HEK293 (cell line): Measurements from ENCODE around the gene ARPC1A.

Experiments used
- CTCF ChIA-PET: fragments of 350-600 bp; formaldehyde crosslinking; extraction: SDS; loops from one replicate; lab custom pipeline; 2021; ENCODE audit warnings: antibody characterized with exemption; lab: Yijun Ruan, JAX
- POLR2A ChIA-PET: fragments of 300-600 bp; formaldehyde crosslinking; extraction: SDS; loops from one replicate; lab custom pipeline; 2020; ENCODE audit warnings: antibody characterized with exemption, inconsistent platforms; lab: Yijun Ruan, JAX
- H3K27ac ChIP-seq: fragments of 200-500 bp; sonication (Bioruptor generic); 2 replicates; pipeline ENCODE4 v1.5.1; 2014; ENCODE audit warnings: low read depth, low read length, control low read depth, inconsistent platforms; ENCODE audit errors: extremely low read depth
- H3K36me3 ChIP-seq, 2 experiments: fragments of 200-500 bp in 1 of 2; sonication (Bioruptor generic) in 1 of 2; 1 replicate in 1 of 2; 2 replicates in 1 of 2; pipeline ENCODE4 v1.5.1; 2014 to 2017; ENCODE audit warnings: inconsistent platforms in 2 of 2, low read length in 2 of 2; ENCODE audit not compliant: control insufficient read depth in 2 of 2, insufficient read depth in 1 of 2
- H3K4me1 ChIP-seq: fragments of 200-500 bp; sonication (Bioruptor generic); 2 replicates; pipeline ENCODE4 v1.5.1; 2014; ENCODE audit warnings: mild to moderate bottlenecking, low read length, inconsistent platforms; ENCODE audit not compliant: control insufficient read depth, insufficient read depth
- H3K4me3 ChIP-seq: 2 replicates; pipeline ENCODE4 v1.5.1; 2011; ENCODE audit warnings: low read depth, mild to moderate bottlenecking, control low read depth, low read length, moderate library complexity
- H3K9me3 ChIP-seq: fragments of 200-500 bp; sonication (Bioruptor generic); 2 replicates; pipeline ENCODE4 v1.5.1; 2014; ENCODE audit warnings: low read depth, low read length, inconsistent platforms; ENCODE audit not compliant: control insufficient read depth, insufficient read depth
- MZF1 ChIP-seq: fragments of 450-650 bp; formaldehyde crosslinking; IDR thresholded peaks from 2 replicates; pipeline ENCODE4 v1.5.1; 2017; ENCODE audit warnings: missing biosample characterization, missing genetic modification characterization, borderline replicate concordance
- ZBTB21 ChIP-seq: fragments of 450-650 bp; formaldehyde crosslinking; IDR thresholded peaks from 2 replicates; pipeline ENCODE4 v1.5.1; 2017; ENCODE audit warnings: missing biosample characterization, missing genetic modification characterization
- ZEB2 ChIP-seq: fragments of 450-650 bp; formaldehyde crosslinking; IDR thresholded peaks from 2 replicates; pipeline ENCODE4 v1.5.1; 2016; ENCODE audit warnings: missing biosample characterization, missing genetic modification characterization
- ZIC2 ChIP-seq: fragments of 450-650 bp; formaldehyde crosslinking; IDR thresholded peaks from 2 replicates; pipeline ENCODE4 v1.5.1; 2016; ENCODE audit warnings: missing biosample characterization, missing genetic modification characterization
- ZNF146 ChIP-seq: fragments of 450-650 bp; formaldehyde crosslinking; IDR thresholded peaks from 2 replicates; pipeline ENCODE4 v1.5.1; 2016; ENCODE audit warnings: missing biosample characterization, missing genetic modification characterization
- ZNF433 ChIP-seq: fragments of 450-650 bp; formaldehyde crosslinking; IDR thresholded peaks from 2 replicates; pipeline ENCODE4 v1.5.1; 2016; ENCODE audit warnings: missing biosample characterization, missing genetic modification characterization, low read depth
- ZNF473 ChIP-seq: fragments of 450-650 bp; formaldehyde crosslinking; IDR thresholded peaks from 2 replicates; pipeline ENCODE4 v1.5.1; 2017; ENCODE audit warnings: missing biosample characterization, missing genetic modification characterization
- ZNF501 ChIP-seq: fragments of 450-650 bp; formaldehyde crosslinking; IDR thresholded peaks from 2 replicates; pipeline ENCODE4 v1.5.1; 2016; ENCODE audit warnings: missing biosample characterization, missing genetic modification characterization
- ZNF549 ChIP-seq: fragments of 450-650 bp; IDR thresholded peaks from 2 replicates; pipeline ENCODE4 v1.5.1; 2018; ENCODE audit warnings: missing biosample characterization, missing genetic modification characterization, mild to moderate bottlenecking, inconsistent platforms, moderate library complexity
- ZNF555 ChIP-seq: fragments of 450-650 bp; formaldehyde crosslinking; conservative IDR thresholded peaks from 2 replicates; pipeline ENCODE4 v1.5.1; 2017; ENCODE audit warnings: missing biosample characterization, mild to moderate bottlenecking, missing genetic modification characterization, inconsistent platforms
- ZNF585B ChIP-seq: fragments of 450-650 bp; formaldehyde crosslinking; IDR thresholded peaks from 2 replicates; pipeline ENCODE4 v1.5.1; 2016; ENCODE audit warnings: missing biosample characterization, missing genetic modification characterization
- ZNF626 ChIP-seq: fragments of 450-650 bp; sonication (Bioruptor Pico); formaldehyde crosslinking; IDR thresholded peaks from 2 replicates; pipeline ENCODE4 v1.5.1; 2018; ENCODE audit warnings: missing biosample characterization, missing genetic modification characterization, inconsistent platforms
- ZNF707 ChIP-seq: fragments of 450-650 bp; formaldehyde crosslinking; IDR thresholded peaks from 2 replicates; pipeline ENCODE4 v1.5.1; 2016; ENCODE audit warnings: missing biosample characterization, missing genetic modification characterization
- ZNF785 ChIP-seq: fragments of 450-650 bp; formaldehyde crosslinking; IDR thresholded peaks from 2 replicates; pipeline ENCODE4 v1.5.1; 2016; ENCODE audit warnings: missing biosample characterization, missing genetic modification characterization
- TF ChIP-seq, protein P1 (sequence below): fragments of 450-650 bp; formaldehyde crosslinking; IDR thresholded peaks from 2 replicates; pipeline ENCODE4 v1.5.1; 2016; ENCODE audit warnings: missing biosample characterization, missing genetic modification characterization
- TF ChIP-seq, protein P2 (sequence below): fragments of 450-650 bp; formaldehyde crosslinking; IDR thresholded peaks from 2 replicates; pipeline ENCODE4 v1.5.1; 2016; ENCODE audit warnings: missing biosample characterization, missing genetic modification characterization

Gene ARPC1A

DNA sequence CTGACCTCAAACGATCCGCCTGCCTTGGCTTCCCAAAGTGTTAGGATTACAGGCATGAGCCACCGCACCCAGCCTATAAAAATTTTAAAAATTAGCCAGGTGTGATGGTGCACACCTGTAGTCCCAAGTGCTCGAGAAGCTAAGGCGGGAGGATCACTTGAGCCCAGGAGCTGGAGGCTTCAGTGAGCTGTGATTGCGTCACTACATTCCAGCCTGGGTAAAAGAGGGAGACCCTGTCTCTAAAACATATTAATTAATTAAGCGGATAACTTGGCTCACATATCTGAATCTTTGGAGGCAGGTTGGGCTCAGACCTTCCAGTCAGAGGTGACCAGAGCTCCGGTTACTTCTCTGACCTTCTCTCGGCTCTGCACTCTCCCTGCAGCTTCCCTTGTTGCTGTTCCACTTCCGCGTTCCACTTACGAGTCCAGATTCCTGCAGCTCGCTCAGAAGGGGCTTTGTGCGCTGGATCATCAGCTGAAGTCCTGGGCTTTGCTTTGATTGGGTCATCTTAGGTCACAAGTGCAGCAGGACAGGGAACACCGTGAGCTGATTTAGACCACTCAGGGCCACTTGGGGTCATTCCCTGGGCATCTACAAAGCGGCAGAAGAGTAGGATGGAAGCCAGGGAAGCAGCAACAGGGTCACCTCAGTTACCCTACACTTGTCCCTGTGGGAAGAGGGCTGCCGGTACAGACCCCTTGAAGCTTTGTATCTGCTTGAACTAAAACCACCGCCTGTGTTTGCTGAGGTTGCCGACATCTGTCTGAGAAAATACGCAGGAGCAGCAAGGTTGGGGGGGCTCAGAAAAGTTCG is 46.8 kb downstream of the ARPC1A start:
- Histone ChIP-seq H3K9me3 (no peaks in the 10 kb centered on the region), H3K4me1 (no peaks in the 10 kb centered on the region), H3K27ac (no peak overlapping the region), H3K36me3 (no peaks in the 10 kb centered on the region; a peak in 1 of 3 replicates), H3K4me3 (no peak overlapping the region)
- CTCF ChIA-PET, result interaction anchor here (0.8 kb wide), 1 partner anchor 60 kb away, joined by 3 read pairs; no protein-coding TSS in a partner anchor
- POLR2A ChIA-PET, result interaction anchor here (0.5 to 1.1 kb wide), 3 partner anchors 11 to 230 kb away, joined by 3 read pairs; no protein-coding TSS in a partner anchor
- TF ChIP-seq ZNF473 (tag by site-specific recombination), result no peak
- TF ChIP-seq ZEB2 (tag by site-specific recombination), result 0 out of 2 replicates have a peak, but pooled peaks have one; percentile 28

DNA sequence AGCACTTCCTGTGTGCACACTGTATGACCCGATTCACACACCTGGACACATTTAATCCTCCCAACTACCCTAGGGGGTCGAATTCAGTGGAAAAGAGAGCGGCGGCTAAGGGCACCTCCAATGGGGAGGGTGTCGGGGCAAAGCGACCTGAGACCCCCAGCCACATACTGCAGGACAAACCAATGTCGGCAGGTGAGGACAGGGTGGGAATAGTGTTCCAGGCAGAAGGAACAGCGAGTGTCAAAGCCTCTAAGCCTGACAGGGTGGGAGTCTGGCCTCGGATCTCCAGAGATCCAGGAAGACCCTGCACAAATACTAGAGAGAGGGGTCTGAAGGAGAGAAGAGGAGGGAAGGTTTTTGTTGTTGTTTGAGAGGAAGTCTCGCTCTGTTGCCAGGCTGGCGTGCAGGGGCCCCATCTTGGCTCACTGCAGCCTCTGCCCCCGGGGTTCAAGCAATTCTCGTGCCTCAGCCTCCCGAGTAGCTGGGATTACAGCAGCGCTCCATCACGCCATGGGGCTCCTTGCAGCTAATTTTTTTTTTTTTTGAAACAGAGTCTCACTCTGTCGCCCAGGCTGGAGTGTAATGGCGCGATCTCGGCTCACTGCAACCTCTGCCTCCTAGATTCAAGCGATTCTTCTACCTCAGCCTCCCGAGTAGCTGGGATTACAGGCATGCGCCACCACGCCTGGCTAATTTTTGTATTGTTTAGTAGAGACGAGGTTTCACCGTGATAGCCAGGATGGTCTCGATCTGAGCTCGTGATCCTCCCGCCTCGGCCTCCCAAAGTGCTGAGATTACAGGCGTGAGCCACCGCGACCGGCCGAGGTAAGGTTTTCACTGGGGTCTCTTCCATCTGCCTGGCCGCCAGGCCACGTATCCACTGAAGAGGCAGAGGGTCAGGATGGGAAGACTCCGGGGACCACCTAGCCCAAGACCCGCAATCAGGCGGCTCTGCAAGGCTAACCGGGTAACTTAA is 47.7 kb downstream of the ARPC1A start:
- H3K27ac ChIP-seq, result no peak overlapping the region
- no peaks in the 10 kb centered on the region for H3K9me3 ChIP-seq
- no peaks in the 10 kb centered on the region for H3K4me1 ChIP-seq
- CTCF ChIA-PET, result interaction anchor here (0.6 to 0.8 kb wide), 2 partner anchors 61 to 1870 kb away, joined by 3 read pairs; no protein-coding TSS in a partner anchor
- H3K4me3 ChIP-seq, result no peak overlapping the region
- TF ChIP-seq ZNF549 (tag by site-specific recombination), result no peak
- TF ChIP-seq ZIC2 (tag by site-specific recombination), result no peak
- TF ChIP-seq, protein P1, sequence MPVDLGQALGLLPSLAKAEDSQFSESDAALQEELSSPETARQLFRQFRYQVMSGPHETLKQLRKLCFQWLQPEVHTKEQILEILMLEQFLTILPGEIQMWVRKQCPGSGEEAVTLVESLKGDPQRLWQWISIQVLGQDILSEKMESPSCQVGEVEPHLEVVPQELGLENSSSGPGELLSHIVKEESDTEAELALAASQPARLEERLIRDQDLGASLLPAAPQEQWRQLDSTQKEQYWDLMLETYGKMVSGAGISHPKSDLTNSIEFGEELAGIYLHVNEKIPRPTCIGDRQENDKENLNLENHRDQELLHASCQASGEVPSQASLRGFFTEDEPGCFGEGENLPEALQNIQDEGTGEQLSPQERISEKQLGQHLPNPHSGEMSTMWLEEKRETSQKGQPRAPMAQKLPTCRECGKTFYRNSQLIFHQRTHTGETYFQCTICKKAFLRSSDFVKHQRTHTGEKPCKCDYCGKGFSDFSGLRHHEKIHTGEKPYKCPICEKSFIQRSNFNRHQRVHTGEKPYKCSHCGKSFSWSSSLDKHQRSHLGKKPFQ (tag by site-specific recombination), result no peak
- TF ChIP-seq MZF1 (tag by site-specific recombination), result no peak
- H3K36me3 ChIP-seq, result peaks cover 0 to 5% of the 10 kb centered on the region in 2 experiments; a peak in 1 of 3 replicates
- POLR2A ChIA-PET, result interaction anchor here (1.0 to 1.1 kb wide), 2 partner anchors 48 to 231 kb away, joined by 3 read pairs; partner anchors contain the start of gene ARPC1A

DNA sequence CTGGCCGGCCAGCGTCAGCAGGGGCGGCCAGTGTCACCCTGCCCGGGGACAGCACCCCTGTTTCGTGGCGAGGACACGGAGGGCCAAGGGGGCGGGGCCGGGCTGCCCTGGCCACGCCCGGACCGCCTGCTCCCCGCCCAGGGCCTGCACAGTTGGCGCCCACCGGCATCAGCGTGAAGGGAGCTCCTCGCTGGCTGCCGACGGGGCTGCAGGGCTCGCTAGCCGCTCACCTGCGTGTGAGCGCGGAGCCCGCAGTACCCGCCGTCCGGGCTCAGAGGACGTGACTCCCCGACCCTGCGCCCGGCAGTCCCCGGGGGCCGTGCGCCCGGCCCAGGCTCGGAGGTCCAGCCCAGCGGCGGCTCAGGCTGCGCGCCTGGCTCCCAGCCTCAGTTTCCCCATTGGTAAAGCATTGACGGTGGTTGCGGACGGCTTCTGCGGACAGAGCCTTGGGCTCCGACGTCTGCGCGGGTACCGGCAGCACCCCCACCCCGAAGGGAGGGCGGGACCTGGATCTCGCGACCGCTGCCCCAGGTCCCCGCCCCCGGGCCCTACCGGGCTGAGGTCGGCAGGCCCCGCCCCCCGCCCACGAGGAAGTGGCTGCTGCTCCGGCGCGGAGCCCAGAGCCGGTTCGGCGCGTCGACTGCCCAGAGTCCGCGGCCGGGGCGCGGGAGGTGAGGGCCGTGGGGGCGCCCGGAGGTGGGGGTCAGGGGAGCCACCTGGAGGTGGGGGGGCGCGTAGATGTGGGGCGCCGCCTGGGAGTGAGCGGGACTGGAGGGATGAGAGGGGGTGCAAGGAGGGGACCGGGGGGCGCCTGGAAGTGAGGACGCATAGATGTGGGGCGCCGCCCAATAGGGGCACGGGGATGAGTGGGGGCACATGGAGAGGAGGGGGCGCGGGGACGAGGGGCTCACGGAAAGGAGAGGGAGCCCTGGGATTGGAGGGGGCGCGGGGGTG is 48.7 kb downstream of the ARPC1A start, which contains the start of gene ARPC1B:
TSS of gene ARPC1B (plus strand) at position 620 of the 954 bp plus-strand sequence. CDS start 10,985 bp downstream, outside the sequence.
- ChIA-PET POLR2A (interaction anchor here (0.7 to 2.7 kb wide), 6 partner anchors 19 to 244 kb away, joined by 3 to 21 read pairs (median 3); partner anchors contain the start of genes ARPC1A, BUD31, CPSF4 and PDAP1), CTCF (no interaction called here)
- Histone ChIP-seq H3K9me3 (no peaks in the 10 kb centered on the region), H3K4me1 (no peaks in the 10 kb centered on the region), H3K27ac (peak within 1 kb of the TSS; percentile 53; the same call in 1 of the 2 replicates), H3K36me3 (peaks cover 0 to 5% of the 10 kb centered on the region in 2 experiments; a peak in 1 of 3 replicates), H3K4me3 (peak within 1 kb of the TSS; percentile 66)
- TF ChIP-seq ZNF146 (tag by site-specific recombination) (no peak), ZNF785 (tag by site-specific recombination) (0 out of 2 replicates have a peak, but pooled peaks have one; percentile 35), ZNF707 (tag by site-specific recombination) (no peak), ZNF585B (0 out of 2 replicates have a peak, but pooled peaks have one; percentile 9), ZNF433 (tag by site-specific recombination) (no peak), ZBTB21 (tag by site-specific recombination) (no peak), ZNF501 (no peak; the same call in 1 of the 2 replicates), ZNF626 (tag by site-specific recombination) (no peak), ZNF555 (tag by site-specific recombination) (no peak)
- TF ChIP-seq, protein P2, sequence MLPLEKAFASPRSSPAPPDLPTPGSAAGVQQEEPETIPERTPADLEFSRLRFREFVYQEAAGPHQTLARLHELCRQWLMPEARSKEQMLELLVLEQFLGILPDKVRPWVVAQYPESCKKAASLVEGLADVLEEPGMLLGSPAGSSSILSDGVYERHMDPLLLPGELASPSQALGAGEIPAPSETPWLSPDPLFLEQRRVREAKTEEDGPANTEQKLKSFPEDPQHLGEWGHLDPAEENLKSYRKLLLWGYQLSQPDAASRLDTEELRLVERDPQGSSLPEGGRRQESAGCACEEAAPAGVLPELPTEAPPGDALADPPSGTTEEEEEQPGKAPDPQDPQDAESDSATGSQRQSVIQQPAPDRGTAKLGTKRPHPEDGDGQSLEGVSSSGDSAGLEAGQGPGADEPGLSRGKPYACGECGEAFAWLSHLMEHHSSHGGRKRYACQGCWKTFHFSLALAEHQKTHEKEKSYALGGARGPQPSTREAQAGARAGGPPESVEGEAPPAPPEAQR (tag by site-specific recombination), result no peak
